NCI-H82 (cell line): ENCODE measurements around the gene SERINC5.

Experiments
- DNase-seq: peaks from one replicate; lab custom pipeline; 2025; lab: John Stamatoyannopoulos, UW

The SERINC5 gene

DNA sequence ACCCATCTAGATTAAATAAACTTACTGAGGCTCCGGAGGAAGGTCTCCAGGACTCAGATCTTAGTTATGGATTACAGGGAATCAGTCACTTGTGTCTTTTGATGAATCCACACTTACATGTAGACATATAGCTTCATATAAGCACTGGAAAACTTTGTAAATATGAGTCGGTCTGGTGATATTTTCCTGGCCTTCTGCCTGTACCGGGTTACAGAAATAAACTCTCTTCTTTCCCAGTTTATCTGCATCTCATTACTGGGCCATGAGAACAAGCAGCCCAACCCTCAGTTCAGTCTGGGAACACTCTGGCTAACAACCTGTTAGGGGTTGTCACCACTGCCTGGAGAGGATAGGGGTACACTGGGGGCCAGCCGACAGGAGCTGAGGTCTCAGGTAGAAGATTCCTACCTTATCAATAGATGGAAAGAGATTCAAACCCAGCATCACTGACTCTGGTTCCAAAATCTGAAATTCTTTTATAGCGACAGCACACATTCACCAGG is 161.6 kb downstream of the SERINC5 start:
- no peak for DNase-seq

DNA sequence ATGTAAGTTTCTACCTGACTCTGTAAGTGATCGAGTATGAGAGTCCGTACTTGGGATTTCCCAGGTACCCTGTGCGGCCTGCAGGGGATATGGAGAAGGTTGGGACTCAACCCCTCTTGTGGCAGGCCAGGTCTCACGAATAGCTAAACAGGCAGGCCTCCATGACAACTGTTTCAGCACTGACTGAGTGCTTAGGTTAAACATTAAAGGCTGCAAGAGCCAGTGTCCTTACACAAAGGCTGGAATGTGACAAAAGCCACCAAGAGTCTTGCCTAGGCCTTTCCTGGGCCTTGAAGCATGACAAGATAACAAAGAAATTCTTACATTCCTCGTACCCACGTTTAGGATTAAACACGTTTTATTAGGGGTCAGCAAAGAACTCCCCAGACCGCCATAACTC is 162.1 kb downstream of the SERINC5 start:
- no peak for DNase-seq

- DNase-seq = no peak
Measured at GRCh38 chr5:80092486-80093107, 163.3 kb downstream of the SERINC5 start.

GRCh38 chr5:80091792-80092192 is 164.1 kb downstream of the SERINC5 start:
- DNase-seq = peak; percentile 67

- DNase-seq = no peak
Measured at GRCh38 chr5:80090884-80091166, 165.0 kb downstream of the SERINC5 start.

GRCh38 chr5:80083101-80083890 is 172.6 kb downstream of the SERINC5 start:
- peak; percentile 82 for DNase-seq

GRCh38 chr5:80082731-80083100 is 173.1 kb downstream of the SERINC5 start:
- DNase-seq = peak; percentile 82

- DNase-seq = no peak
Measured at GRCh38 chr5:80082281-80082680, 173.6 kb downstream of the SERINC5 start.

DNA sequence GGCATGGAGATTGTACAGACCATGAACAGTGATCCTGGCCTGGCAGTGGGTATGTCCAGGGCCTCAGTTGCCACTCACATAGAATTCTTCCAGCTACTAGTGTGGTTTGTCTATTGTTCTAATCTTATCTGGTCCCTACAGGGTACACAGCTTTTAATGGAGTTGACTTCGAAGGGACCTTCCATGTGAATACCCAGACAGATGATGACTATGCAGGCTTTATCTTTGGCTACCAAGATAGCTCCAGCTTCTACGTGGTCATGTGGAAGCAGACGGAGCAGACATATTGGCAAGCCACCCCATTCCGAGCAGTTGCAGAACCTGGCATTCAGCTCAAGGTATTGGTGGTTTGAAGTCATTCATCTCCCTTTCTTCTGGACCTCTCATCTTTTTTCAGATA is 176.9 kb downstream of the SERINC5 start:
- no peak for DNase-seq

GRCh38 chr5:80077051-80077714 is 178.7 kb downstream of the SERINC5 start:
- no peak for DNase-seq

DNA sequence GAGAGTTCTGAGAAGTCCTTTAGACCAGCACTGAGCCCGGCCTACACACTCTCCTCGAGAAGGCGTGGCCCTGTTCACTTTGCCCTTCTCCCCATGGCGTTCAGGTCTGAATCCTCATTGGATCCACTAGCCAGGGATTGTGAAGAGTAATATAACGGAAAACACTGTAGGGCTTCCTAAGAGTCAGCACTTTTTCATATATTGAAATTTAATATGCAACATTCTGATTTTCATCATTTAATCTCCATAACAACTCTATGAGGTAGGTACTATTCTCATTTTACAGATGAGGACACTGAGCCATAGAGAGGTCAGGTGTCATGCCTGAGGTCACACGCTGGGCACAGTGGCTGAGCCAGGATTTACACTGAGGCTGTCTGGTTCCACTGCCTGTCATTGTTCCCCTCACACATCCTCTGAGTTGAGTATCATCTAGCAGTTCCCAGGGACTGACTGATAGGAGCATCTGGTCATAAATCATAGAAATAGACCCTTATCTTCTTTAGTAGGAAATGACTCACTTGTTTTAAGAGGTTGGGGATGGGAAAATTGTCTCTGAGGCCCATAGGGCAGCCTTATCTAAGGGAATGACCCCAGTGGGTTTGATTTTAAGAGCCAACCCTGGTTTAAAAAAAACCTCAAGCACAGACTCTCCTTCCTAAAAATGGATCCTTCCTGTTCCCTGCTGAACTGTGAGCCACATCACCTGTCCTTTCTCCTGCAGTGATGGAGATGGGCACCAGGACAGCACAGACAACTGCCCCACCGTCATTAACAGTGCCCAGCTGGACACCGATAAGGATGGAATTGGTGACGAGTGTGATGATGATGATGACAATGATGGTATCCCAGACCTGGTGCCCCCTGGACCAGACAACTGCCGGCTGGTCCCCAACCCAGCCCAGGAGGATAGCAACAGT is 179.5 kb downstream of the SERINC5 start:
- DNase-seq = no peak

- DNase-seq = no peak
Measured at GRCh38 chr5:80072103-80073073, 183.5 kb downstream of the SERINC5 start.

DNA sequence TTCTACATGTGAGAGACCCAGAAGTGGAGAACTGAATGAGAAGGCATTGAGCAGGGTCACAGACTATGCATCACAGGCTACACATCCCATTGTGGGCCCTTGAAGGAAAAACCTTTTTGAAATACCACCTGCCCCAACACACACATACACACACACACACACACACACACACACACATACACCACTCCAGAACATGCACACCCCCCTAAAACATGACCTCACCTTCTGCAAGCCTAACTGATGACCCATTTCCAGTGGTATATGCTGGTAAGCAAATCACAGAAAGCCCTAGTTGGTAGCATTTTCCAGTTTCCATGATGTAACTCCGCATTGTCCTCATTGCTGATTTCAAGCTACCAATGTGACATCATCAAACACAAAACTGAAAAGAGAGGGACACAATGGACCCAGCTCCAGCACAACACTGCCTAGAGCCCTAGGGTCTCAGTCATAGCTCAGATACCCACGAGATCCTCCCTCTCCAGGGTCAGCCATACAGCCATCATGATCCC is 184.3 kb downstream of the SERINC5 start:
- DNase-seq = no peak

GRCh38 chr5:80070338-80071056 is 185.4 kb downstream of the SERINC5 start:
- no peak for DNase-seq

DNA sequence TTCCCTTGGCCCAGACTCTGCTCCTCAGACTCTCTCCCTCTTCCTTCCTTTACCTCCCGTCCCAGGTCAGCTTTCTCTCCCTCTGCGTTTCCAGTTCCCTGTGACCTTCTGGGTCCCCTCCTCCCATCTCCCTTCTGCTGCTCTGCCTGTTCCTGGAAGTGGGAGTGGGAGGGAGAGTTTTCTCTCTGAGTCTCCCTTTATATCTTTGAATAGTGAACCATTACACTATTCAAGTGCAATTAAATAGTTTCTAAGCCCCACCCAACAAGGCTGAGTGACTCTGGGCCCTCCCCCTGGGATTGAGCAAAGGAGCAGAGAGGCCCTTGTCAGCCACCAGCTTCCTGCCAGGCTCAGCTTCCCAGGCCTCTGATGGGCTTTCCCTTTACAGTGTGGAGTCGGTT is 185.9 kb downstream of the SERINC5 start:
- DNase-seq = no peak

DNA sequence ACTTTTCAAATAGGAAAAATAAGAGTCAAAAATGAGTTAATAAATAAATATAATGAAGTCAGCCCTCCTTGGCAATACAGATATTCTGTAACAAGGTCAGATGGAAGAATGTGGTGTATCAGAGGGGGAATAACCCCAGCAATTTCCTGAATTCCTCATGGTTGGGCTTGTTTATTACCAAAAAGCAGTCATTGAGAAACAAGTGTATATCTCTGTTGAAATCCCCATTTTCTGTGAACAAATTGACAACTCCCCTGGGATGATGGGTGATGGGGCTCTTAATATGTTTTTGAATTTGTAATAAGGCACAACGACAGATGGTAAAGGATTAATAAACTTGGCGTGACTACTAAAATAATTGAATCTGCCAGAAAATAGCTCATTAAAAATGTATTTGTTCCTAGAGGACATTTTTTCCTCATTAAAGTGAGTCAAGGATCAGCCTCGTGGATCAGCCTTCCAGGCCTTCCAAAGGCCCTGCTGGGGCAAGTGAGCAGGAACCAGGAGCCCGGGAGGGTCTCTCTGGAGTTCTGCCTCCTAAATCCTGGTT is 186.5 kb downstream of the SERINC5 start:
- peak; percentile 27 for DNase-seq

DNA sequence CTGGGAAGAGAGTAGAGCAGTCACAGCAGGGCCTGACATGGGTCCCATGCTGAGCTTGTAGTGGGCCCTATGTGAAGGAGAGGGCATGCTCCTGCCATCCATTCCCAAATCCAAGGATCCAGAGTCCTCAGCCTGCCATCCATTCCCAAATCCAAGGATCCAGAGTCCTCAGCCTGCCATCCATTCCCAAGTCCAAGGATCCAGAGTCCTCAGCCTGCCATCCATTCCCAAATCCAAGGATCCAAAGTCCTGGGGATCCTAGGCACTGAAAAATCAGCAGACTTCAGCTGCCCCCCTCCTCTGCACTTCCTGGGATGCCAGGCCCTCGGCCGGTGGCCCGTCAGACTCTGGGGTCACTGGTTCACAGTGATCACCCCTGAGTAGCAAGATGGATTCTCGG is 187.1 kb downstream of the SERINC5 start:
- no peak for DNase-seq

DNA sequence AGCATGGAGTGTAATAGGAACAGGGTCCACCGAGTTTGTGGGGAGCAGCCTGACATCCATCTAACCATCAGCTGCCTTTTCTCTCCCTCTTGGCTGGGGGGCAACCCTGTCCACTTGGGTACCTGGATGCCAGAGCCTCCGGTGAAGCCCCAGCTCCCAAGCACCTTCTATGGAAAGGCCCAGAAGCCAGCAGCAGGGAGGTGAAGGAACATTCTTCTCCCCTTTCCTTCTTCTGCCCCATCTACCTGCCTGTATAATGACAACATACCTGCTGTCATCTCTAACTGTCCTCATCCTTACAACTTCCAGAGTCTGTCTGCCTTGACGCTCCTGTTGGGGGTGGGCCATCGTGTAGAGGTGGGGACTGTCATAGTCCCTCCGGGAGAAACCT is 187.6 kb downstream of the SERINC5 start:
- no peak for DNase-seq

GRCh38 chr5:80067531-80068245 is 188.2 kb downstream of the SERINC5 start:
- DNase-seq = no peak
